Posterior cingulate gyrus (tissue), 11 donors: ENCODE results near the gene PARN.
"Not testable (repeated sequence)": the region's sequence is repeated elsewhere in the genome, so short reads cannot be mapped to it uniquely, and the experiment has no call there.

Source experiments
- DNase-seq, 10 donors: peaks; one replicate each; pipeline versions ENCODE4 v3.0.0 to v3.0.0-alpha.2; 2020 to 2021; ENCODE audit warnings: mixed read lengths in 3 of 10
- intact Hi-C: fragments of 100-400 bp; cut with DNase I; formaldehyde crosslinking; loops from one replicate; pipeline ENCODE4 v1.15.1; 2023

Gene PARN

GRCh38 chr16:14580926-14581325, 49.1 kb downstream of the PARN start:
- DNase-seq, intact Hi-C loops: not testable (repeated sequence)

GRCh38 chr16:14579266-14579665, 50.8 kb downstream of the PARN start:
- intact Hi-C loops = no loop called here
- no peak for DNase-seq

- DNase-seq = no peak
- intact Hi-C loops = no loop called here
Measured at GRCh38 chr16:14576532-14576931, 53.5 kb downstream of the PARN start.

GRCh38 chr16:14576069-14576468, 54.0 kb downstream of the PARN start:
- intact Hi-C loops = no loop called here
- no peak for DNase-seq

GRCh38 chr16:14574698-14575415, 55.2 kb downstream of the PARN start:
- intact Hi-C loops, DNase-seq: not testable (repeated sequence)

GRCh38 chr16:14572535-14572934, 57.5 kb downstream of the PARN start:
- intact Hi-C loops = no loop called here
- DNase-seq = no peak

- no peak for DNase-seq
- intact Hi-C loops = no loop called here
Measured at GRCh38 chr16:14569213-14569612, 60.8 kb downstream of the PARN start.

GRCh38 chr16:14566599-14566998, 63.5 kb downstream of the PARN start:
- intact Hi-C loops = no loop called here
- DNase-seq = no peak

- intact Hi-C loops = no loop called here
- no peak for DNase-seq
Measured at GRCh38 chr16:14565688-14566025, 64.4 kb downstream of the PARN start.

GRCh38 chr16:14564861-14565687, 65.0 kb downstream of the PARN start:
- DNase-seq = no peak
- intact Hi-C loops = no loop called here

GRCh38 chr16:14564323-14564722, 65.7 kb downstream of the PARN start:
- intact Hi-C loops = no loop called here
- no peak for DNase-seq

GRCh38 chr16:14562691-14563491, 67.2 kb downstream of the PARN start:
- intact Hi-C loops = no loop called here
- DNase-seq = peak in 5 of 10 donors; percentile 17 to 89 (median 39)

GRCh38 chr16:14560523-14560922, 69.5 kb downstream of the PARN start:
- intact Hi-C loops = no loop called here

GRCh38 chr16:14559809-14560241, 70.2 kb downstream of the PARN start:
- intact Hi-C loops = no loop called here
- DNase-seq = peak in 8 of 10 donors; percentile 14 to 85 (median 32)

More at GRCh38 chr16:14560523-14560922, 69.5 kb downstream of the PARN start:
- DNase-seq = no peak

- intact Hi-C loops = no loop called here
- DNase-seq = no peak
Measured at GRCh38 chr16:14553447-14553846, 76.6 kb downstream of the PARN start.

GRCh38 chr16:14549789-14550153, 80.3 kb downstream of the PARN start:
- intact Hi-C loops = no loop called here
- no peak for DNase-seq

- no peak for DNase-seq
- intact Hi-C loops = no loop called here
Measured at GRCh38 chr16:14548933-14549788, 80.9 kb downstream of the PARN start.

GRCh38 chr16:14545346-14545884, 84.6 kb downstream of the PARN start:
- intact Hi-C loops = no loop called here
- no peak for DNase-seq

GRCh38 chr16:14544846-14545245, 85.2 kb downstream of the PARN start:
- DNase-seq, intact Hi-C loops: not testable (repeated sequence)

GRCh38 chr16:14539631-14540030, 90.4 kb downstream of the PARN start:
- intact Hi-C loops = no loop called here
- DNase-seq = no peak
